ENCODE measurements around the gene NEURL1B.

DNA sequence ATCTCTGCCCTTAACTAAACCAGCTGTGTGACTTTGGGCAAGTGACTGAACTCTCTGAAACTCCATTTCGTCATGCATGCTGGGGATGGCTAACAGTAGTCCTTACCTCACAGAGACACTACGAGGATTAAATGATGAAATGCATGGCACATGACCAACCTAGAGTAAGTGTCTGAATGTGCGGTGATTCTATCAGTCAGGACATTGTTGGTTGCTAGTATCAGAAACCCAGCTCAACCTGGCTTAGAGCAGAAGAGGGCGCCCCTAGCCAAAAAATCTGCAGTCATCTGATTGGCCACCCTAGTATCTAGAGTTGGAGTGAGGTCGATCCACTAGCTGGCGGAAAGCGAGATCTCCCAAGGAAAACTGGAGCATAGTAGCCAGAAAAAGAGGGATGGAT lies 25.2 kb downstream of the NEURL1B start:
- TF ChIP-seq CTCF (IDR thresholded peaks at IDR 0.05): no peak
- no peak for TF ChIP-seq POLR2A (IDR thresholded peaks at IDR 0.05)
- TF ChIP-seq POLR2AphosphoS5 (IDR thresholded peaks at IDR 0.05): no peak

Measured in gastroesophageal sphincter (tissue), 3 donors.